Prostate gland (tissue), 2 donors: ENCODE results near the gene GOLGA1. TPM values are rescaled to one million over a fixed set of nuclear protein-coding genes. Genes with fewer than 3 reads are reported as not detected.
"Not testable (repeated sequence)": the region's sequence is repeated elsewhere in the genome, so short reads cannot be mapped to it uniquely, and the experiment has no call there.

Experiments used
- DNase-seq: peaks from one replicate; pipeline ENCODE4 v3.0.0-alpha.2; 2019; ENCODE audit warnings: low spot score
- H3K27ac ChIP-seq, 2 donors: fragments of 200-600 bp; sonication (generic); 2 replicates each; pipeline ENCODE4 v1.5.1; 2017 to 2019
- H3K27me3 ChIP-seq: fragments of 200-600 bp; sonication (generic); replicated peaks from 2 replicates; pipeline ENCODE4 v1.5.1; 2019; ENCODE audit not compliant: insufficient read depth
- H3K36me3 ChIP-seq, 2 donors: fragments of 200-600 bp; sonication (generic); 1 replicate in 1 of 2; 2 replicates in 1 of 2; pipeline versions ENCODE4 v1.5.1 to v1.8.1; 2017 to 2019
- H3K4me1 ChIP-seq: fragments of 200-600 bp; sonication (generic); replicated peaks from 2 replicates; pipeline ENCODE4 v1.5.1; 2019
- H3K4me3 ChIP-seq, 2 donors: fragments of 200-600 bp; sonication (generic); 2 replicates each; pipeline ENCODE4 v1.5.1; 2017 to 2019
- H3K9me3 ChIP-seq: fragments of 200-600 bp; sonication (generic); 2 replicates; pipeline ENCODE4 v1.5.1; 2017
- CTCF ChIP-seq, 4 experiments: fragments of 200-600 bp in 2 of 4; fragments of 450-650 bp in 2 of 4; sonication (generic) in 2 of 4; IDR thresholded peaks; 1 replicate in 3 of 4; 2 replicates in 1 of 4; pipeline ENCODE4 v1.5.1; 2016 to 2019; ENCODE audit warnings: antibody characterized with exemption in 4 of 4, mild to moderate bottlenecking in 2 of 4, moderate library complexity in 2 of 4
- POLR2A ChIP-seq: fragments of 450-650 bp; IDR thresholded peaks from one replicate; pipeline ENCODE4 v1.6.1; 2016; ENCODE audit warnings: antibody characterized with exemption, mild to moderate bottlenecking
- POLR2AphosphoS5 ChIP-seq: sonication (generic); formaldehyde crosslinking; IDR thresholded peaks from one replicate; pipeline ENCODE4 v1.6.1; 2017; ENCODE audit warnings: antibody characterized with exemption
- WGBS: methylation state at CpG from one replicate; pipeline ENCODE4 v1.1.5; 2018; 5-methylcytosine and 5-hydroxymethylcytosine counted together
- intact Hi-C: fragments of 100-400 bp; cut with DNase I; formaldehyde crosslinking; loops from one replicate; pipeline ENCODE4 v1.14.2; 2022
- total RNA-seq, 2 donors: library from RNA; depleted of rRNA; stranded (reverse); fragments of >200 nt; gene quantifications; one replicate each; pipeline ENCODE4 v1.1.0, GENCODE V29; 2016

GOLGA1 gene
- total RNA-seq, 2 donors from 2014 or later = 12.5 to 28.3 TPM

GRCh38 chr9:124846969-124847368 lies 93.9 kb downstream of the GOLGA1 start:
- no peak for DNase-seq
- Histone ChIP-seq H3K4me1 (no peaks in the 10 kb centered on the region), H3K4me3 (no peak overlapping the region), H3K27me3 (no peaks in the 10 kb centered on the region), H3K27ac (no peak overlapping the region), H3K9me3 (no peaks in the 10 kb centered on the region), H3K36me3 (no peaks in the 10 kb centered on the region)
- no peak for TF ChIP-seq POLR2AphosphoS5
- no peak for TF ChIP-seq CTCF (IDR thresholded peaks at IDR 0.05)
- TF ChIP-seq POLR2A = no peak
- intact Hi-C loops = no loop called here
- WGBS = 94% methylated on average over 6 of the region's 6 CpGs

- H3K4me3 ChIP-seq, H3K4me1 ChIP-seq, H3K36me3 ChIP-seq, H3K27me3 ChIP-seq, H3K9me3 ChIP-seq, intact Hi-C loops, H3K27ac ChIP-seq, DNase-seq: not testable (repeated sequence)
- WGBS = 93% methylated on average over 9 of the region's 9 CpGs
Measured at GRCh38 chr9:124846467-124846866, 94.4 kb downstream of the GOLGA1 start.

- intact Hi-C loops = no loop called here
- TF ChIP-seq POLR2AphosphoS5 = no peak
- no peak for TF ChIP-seq POLR2A
- TF ChIP-seq CTCF (IDR thresholded peaks at IDR 0.05) = no peak
- Histone ChIP-seq H3K4me3 (no peak overlapping the region), H3K36me3 (no peaks in the 10 kb centered on the region), H3K27ac (no peak overlapping the region), H3K27me3 (no peaks in the 10 kb centered on the region), H3K4me1 (no peaks in the 10 kb centered on the region), H3K9me3 (no peaks in the 10 kb centered on the region)
- DNase-seq = no peak
- 81% methylated on average over 4 of the region's 4 CpGs for WGBS
Measured at GRCh38 chr9:124844291-124844690, 96.6 kb downstream of the GOLGA1 start.

GRCh38 chr9:124843456-124844034 lies 97.3 kb downstream of the GOLGA1 start:
- H3K4me1 ChIP-seq = no peaks in the 10 kb centered on the region
- DNase-seq = no peak
- intact Hi-C loops = no loop called here
- WGBS = 79% methylated on average over 11 of the region's 11 CpGs
- TF ChIP-seq CTCF (IDR thresholded peaks at IDR 0.05) = no peak
- no peak for TF ChIP-seq POLR2AphosphoS5
- TF ChIP-seq POLR2A = no peak
- H3K27me3 ChIP-seq = no peaks in the 10 kb centered on the region
- H3K9me3 ChIP-seq = no peaks in the 10 kb centered on the region
- no peak overlapping the region for H3K4me3 ChIP-seq
- no peak overlapping the region for H3K27ac ChIP-seq
- no peaks in the 10 kb centered on the region for H3K36me3 ChIP-seq

GRCh38 chr9:124841075-124841821 lies 99.6 kb downstream of the GOLGA1 start:
- H3K4me3 ChIP-seq = no peak overlapping the region
- H3K36me3 ChIP-seq = no peaks in the 10 kb centered on the region
- no peak for DNase-seq
- WGBS = 66% methylated on average over 14 of the region's 14 CpGs
- no peak overlapping the region for H3K27ac ChIP-seq
- no peaks in the 10 kb centered on the region for H3K4me1 ChIP-seq
- intact Hi-C loops = no loop called here
- H3K27me3 ChIP-seq = no peaks in the 10 kb centered on the region
- no peak for TF ChIP-seq POLR2AphosphoS5
- TF ChIP-seq POLR2A = no peak
- no peak for TF ChIP-seq CTCF (IDR thresholded peaks at IDR 0.05)
- no peaks in the 10 kb centered on the region for H3K9me3 ChIP-seq
